ENCODE results near the gene BRIP1.
"Not testable (repeated sequence)": the region's sequence is repeated elsewhere in the genome, so short reads cannot be mapped to it uniquely, and the experiment has no call there.

The BRIP1 gene

GRCh38 chr17:61867033-61867432, 3.7 kb upstream of the BRIP1 start:
- in situ Hi-C loops (cut with HindIII; ENCODE audit: low sequenced_read_pairs): no loop called here
- H3K4me3 ChIP-seq (ENCODE audit: low read depth, low read length): no peak overlapping the region
- DNase-seq (ENCODE audit: low read depth): no peak
- no peak for TF ChIP-seq CTCF (IDR thresholded peaks at IDR 0.05; ENCODE audit: low read depth, low read length, missing control alignments)

GRCh38 chr17:61863801-61864126, 436 bp upstream of the BRIP1 start:
- in situ Hi-C loops (cut with HindIII; ENCODE audit: low sequenced_read_pairs): no loop called here
- TF ChIP-seq CTCF (IDR thresholded peaks at IDR 0.05; ENCODE audit: low read depth, low read length, missing control alignments): no peak
- no peak for DNase-seq (ENCODE audit: low read depth)
- peak overlapping the region; percentile 81 for H3K4me3 ChIP-seq (ENCODE audit: low read depth, low read length)

- peak overlapping the region; percentile 81 for H3K4me3 ChIP-seq (ENCODE audit: low read depth, low read length)
- in situ Hi-C loops (cut with HindIII; ENCODE audit: low sequenced_read_pairs): no loop called here
- DNase-seq (ENCODE audit: low read depth): peak; percentile 1
- no peak for TF ChIP-seq CTCF (IDR thresholded peaks at IDR 0.05; ENCODE audit: low read depth, low read length, missing control alignments)
These were observed 1.2 kb downstream of the BRIP1 start for GRCh38 chr17:61862105-61862574.

GRCh38 chr17:61860397-61860796, 2.9 kb downstream of the BRIP1 start:
- H3K4me3 ChIP-seq (ENCODE audit: low read depth, low read length); DNase-seq (ENCODE audit: low read depth); in situ Hi-C loops (cut with HindIII; ENCODE audit: low sequenced_read_pairs): not testable (repeated sequence)

- in situ Hi-C loops (cut with HindIII; ENCODE audit: low sequenced_read_pairs): no loop called here
- DNase-seq (ENCODE audit: low read depth): no peak
- TF ChIP-seq CTCF (IDR thresholded peaks at IDR 0.05; ENCODE audit: low read depth, low read length, missing control alignments): no peak
- H3K4me3 ChIP-seq (ENCODE audit: low read depth, low read length): no peak overlapping the region
These were observed 7.3 kb downstream of the BRIP1 start for GRCh38 chr17:61856035-61856434.

- DNase-seq (ENCODE audit: low read depth): no peak
- in situ Hi-C loops (cut with HindIII; ENCODE audit: low sequenced_read_pairs): no loop called here
- TF ChIP-seq CTCF (IDR thresholded peaks at IDR 0.05; ENCODE audit: low read depth, low read length, missing control alignments): no peak
- no peak overlapping the region for H3K4me3 ChIP-seq (ENCODE audit: low read depth, low read length)
These were observed 10.5 kb downstream of the BRIP1 start for GRCh38 chr17:61852857-61853256.

- DNase-seq (ENCODE audit: low read depth): no peak
- H3K4me3 ChIP-seq (ENCODE audit: low read depth, low read length): no peak overlapping the region
- in situ Hi-C loops (cut with HindIII; ENCODE audit: low sequenced_read_pairs): no loop called here
- no peak for TF ChIP-seq CTCF (IDR thresholded peaks at IDR 0.05; ENCODE audit: low read depth, low read length, missing control alignments)
These were observed 13.7 kb downstream of the BRIP1 start for GRCh38 chr17:61849674-61850073.
